Tibial nerve (tissue), 4 donors: ENCODE measurements around the gene TFDP2.

Source experiments
- EP300 ChIP-seq, 2 donors: sonication (generic); formaldehyde crosslinking; IDR thresholded peaks; one replicate each; pipeline ENCODE4 v1.6.1; 2017; ENCODE audit warnings: antibody characterized with exemption in 2 of 2, mild to moderate bottlenecking in 1 of 2
- POLR2A ChIP-seq, 2 donors: fragments of 450-650 bp; IDR thresholded peaks; one replicate each; pipeline ENCODE4 v1.6.1; 2017; ENCODE audit warnings: antibody characterized with exemption in 2 of 2, mild to moderate bottlenecking in 2 of 2, moderate library complexity in 2 of 2
- TF ChIP-seq, protein P1 (sequence below), 5 experiments: fragments of 200-600 bp in 3 of 5; fragments of 450-650 bp in 2 of 5; sonication (generic) in 3 of 5; IDR thresholded peaks; one replicate each; pipeline ENCODE4 v1.5.1; 2016 to 2019; ENCODE audit warnings: antibody characterized with exemption in 5 of 5, mild to moderate bottlenecking in 3 of 5, moderate library complexity in 2 of 5

DNA sequence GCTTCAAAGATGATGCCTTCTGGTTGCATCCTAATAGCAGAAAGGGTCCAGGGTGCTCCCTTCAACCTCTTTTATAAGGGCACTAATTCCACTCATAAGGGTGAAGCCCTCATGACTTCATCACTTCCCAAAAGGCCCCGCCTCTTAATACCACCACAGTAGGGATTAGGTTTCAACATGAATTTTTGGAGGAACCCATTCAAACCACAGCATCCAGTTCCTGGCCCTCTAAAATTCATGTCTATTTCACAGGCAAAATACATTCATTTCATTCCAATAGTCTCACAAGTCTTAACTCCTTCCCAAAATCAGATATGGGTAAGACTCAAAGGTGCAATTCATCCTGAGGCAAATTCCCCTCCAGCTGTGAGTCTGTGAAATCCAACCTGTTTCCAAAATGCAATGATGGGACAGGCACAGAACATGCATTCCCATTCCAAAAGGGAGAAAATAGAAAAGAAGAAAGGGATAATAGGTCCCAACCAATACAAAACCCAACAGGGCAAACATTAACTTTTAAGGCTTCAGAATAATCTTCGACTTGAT lies 148.9 kb downstream of the TFDP2 start:
- no peak for TF ChIP-seq POLR2A (IDR thresholded peaks at IDR 0.05)
- TF ChIP-seq, protein P1, sequence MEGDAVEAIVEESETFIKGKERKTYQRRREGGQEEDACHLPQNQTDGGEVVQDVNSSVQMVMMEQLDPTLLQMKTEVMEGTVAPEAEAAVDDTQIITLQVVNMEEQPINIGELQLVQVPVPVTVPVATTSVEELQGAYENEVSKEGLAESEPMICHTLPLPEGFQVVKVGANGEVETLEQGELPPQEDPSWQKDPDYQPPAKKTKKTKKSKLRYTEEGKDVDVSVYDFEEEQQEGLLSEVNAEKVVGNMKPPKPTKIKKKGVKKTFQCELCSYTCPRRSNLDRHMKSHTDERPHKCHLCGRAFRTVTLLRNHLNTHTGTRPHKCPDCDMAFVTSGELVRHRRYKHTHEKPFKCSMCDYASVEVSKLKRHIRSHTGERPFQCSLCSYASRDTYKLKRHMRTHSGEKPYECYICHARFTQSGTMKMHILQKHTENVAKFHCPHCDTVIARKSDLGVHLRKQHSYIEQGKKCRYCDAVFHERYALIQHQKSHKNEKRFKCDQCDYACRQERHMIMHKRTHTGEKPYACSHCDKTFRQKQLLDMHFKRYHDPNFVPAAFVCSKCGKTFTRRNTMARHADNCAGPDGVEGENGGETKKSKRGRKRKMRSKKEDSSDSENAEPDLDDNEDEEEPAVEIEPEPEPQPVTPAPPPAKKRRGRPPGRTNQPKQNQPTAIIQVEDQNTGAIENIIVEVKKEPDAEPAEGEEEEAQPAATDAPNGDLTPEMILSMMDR (IDR thresholded peaks at IDR 0.05), result no peak
- no peak for TF ChIP-seq EP300 (IDR thresholded peaks at IDR 0.05)
